K562 (cell line): Measurements from ENCODE around the gene TLE4.

Experiments
- CTBP1 ChIP-seq: fragments of 450-650 bp; IDR thresholded peaks from 2 replicates; pipeline ENCODE4 v1.6.1; 2016; ENCODE audit warnings: borderline replicate concordance
- EZH2 ChIP-seq: IDR thresholded peaks from 2 replicates; pipeline ENCODE4 v1.6.1; 2012; ENCODE audit warnings: low read depth, mild to moderate bottlenecking, inconsistent platforms, low read length, borderline replicate concordance
- IRF1 ChIP-seq: sonication (generic); formaldehyde crosslinking; IDR thresholded peaks from 2 replicates; pipeline ENCODE4 v1.8.0; 2022; ENCODE audit warnings: missing genetic modification reagents, mild to moderate bottlenecking, borderline replicate concordance
- KHSRP ChIP-seq: fragments of 450-650 bp; IDR thresholded peaks from 2 replicates; pipeline ENCODE4 v1.6.1; 2017
- MEIS2 ChIP-seq: fragments of 450-650 bp; IDR thresholded peaks from 2 replicates; pipeline ENCODE4 v1.6.1; 2014; ENCODE audit warnings: mild to moderate bottlenecking; ENCODE audit not compliant: partially characterized antibody
- POLR2A ChIP-seq: fragments of 450-650 bp; conservative IDR thresholded peaks from 2 replicates; pipeline ENCODE4 v1.6.1; 2016
- REST ChIP-seq, 2 experiments: fragments of 450-650 bp; formaldehyde crosslinking in 1 of 2; IDR thresholded peaks; 2 replicates each; pipeline versions ENCODE4 v1.4.0 to v1.6.1; 2014 to 2020; ENCODE audit warnings: mild to moderate bottlenecking in 2 of 2, borderline replicate concordance in 1 of 2, low read depth in 1 of 2
- SMARCE1 ChIP-seq: fragments of 450-650 bp; IDR thresholded peaks from 2 replicates; pipeline ENCODE4 v1.7.1; 2016; ENCODE audit warnings: mild to moderate bottlenecking
- TAF15 ChIP-seq: fragments of 200-400 bp; formaldehyde crosslinking; IDR thresholded peaks from 2 replicates; pipeline ENCODE4 v1.6.1; 2017; ENCODE audit warnings: mild to moderate bottlenecking, low read depth, low read length, moderate library complexity
- ZNF232 ChIP-seq: sonication (generic); formaldehyde crosslinking; IDR thresholded peaks from 2 replicates; pipeline ENCODE4 v1.8.0; 2022; ENCODE audit warnings: mild to moderate bottlenecking, missing genetic modification reagents

DNA sequence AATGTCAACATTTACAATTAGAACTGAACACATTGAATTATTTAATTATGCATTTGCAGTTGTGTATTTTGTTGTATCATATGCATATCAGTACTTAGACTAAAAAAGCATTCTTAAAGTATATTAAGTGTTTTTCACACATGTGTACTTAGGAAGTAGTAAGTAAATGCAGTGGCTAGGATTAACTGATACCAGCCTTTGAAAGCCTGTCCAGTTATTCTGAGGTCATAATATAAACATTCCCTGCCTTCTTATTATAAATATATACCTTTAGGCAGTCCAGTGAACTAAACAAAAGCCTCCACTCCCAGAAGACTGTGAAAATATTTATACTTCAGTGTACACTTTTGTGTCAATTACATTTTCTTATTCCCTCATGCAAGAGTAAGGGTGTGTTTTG is 83.8 kb downstream of the TLE4 start:
- TF ChIP-seq SMARCE1 (no peak), IRF1 (CRISPR knock-in tag) (no peak), TAF15 (no peak), MEIS2 (no peak), KHSRP (no peak), ZNF232 (CRISPR knock-in tag) (no peak), CTBP1 (no peak), EZH2 (no peak), REST (IDR thresholded peaks at IDR 0.05; ENCODE audit: borderline replicate concordance) (no peak), REST (CRISPR knock-in tag; IDR thresholded peaks at IDR 0.05; ENCODE audit: low read depth) (no peak), POLR2A (no peak)
